Fibroblast of villous mesenchyme (primary cell): ENCODE measurements around the gene ZNF780B. TPM values are rescaled to one million over a fixed set of nuclear protein-coding genes. Genes with fewer than 3 reads are reported as not detected.

Source experiments
- DNase-seq: peaks from one replicate; pipeline ENCODE4 v3.0.0-alpha.2; 2010; ENCODE audit warnings: low read depth
- H3K4me3 ChIP-seq: 2 replicates; pipeline ENCODE4 v1.5.1; 2011; ENCODE audit warnings: low read depth, mild to moderate bottlenecking, low read length
- total RNA-seq: library from RNA; depleted of rRNA; stranded (reverse); fragments of >200 nt; gene quantifications from 2 replicates; pipeline ENCODE4 v1.2.3, GENCODE V29; 2012
- TF ChIP-seq, protein P1 (sequence below): IDR thresholded peaks from 2 replicates; pipeline ENCODE4 v1.5.1; 2012; ENCODE audit warnings: low read depth, mild to moderate bottlenecking, low read length; ENCODE audit not compliant: insufficient read depth

Gene ZNF780B
- total RNA-seq, 1 donor, result 13.4 TPM

DNA sequence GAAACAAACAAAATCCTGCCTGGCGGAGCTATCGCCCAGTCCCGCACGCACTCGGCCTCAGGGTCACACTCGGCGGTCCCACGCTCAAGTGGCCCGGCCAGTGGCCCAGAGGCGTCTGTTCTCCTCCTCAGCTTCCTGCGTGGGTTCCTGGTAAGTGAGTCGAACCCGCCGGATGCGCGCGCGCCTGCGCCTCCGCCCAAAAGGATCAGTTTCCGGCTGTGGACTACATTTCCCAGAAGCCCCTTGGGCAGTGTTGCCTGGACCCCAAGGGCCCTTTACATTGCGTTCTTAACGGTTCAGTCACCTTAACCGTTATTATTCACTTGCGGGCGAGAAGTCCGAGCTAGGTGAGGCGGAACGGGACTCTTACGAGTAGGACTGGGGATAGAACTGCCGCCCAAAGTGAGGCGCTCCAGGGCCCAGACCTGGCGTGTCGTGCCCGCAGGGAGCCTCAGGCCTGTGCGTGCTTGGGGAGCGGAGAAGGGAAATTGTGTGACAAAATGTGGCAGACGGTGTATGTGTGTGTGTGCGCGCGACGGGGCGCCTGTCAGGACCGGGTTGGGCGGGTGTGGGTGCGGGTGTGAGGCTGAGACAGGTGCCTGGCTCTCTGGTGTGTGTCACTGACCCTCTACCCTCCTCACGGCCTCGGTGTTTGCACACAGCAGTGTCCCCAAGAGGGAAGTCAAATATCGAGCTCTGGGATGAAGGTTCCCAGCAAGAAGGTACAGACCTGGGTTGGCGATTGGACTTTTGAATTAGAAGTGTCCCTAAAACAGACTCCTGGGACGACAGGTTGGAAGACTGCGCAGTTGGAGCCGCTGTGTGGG, 59.0 kb downstream of the ZNF780B start, which contains the start of gene ZNF546:
ZNF546 (plus strand) TSS at position 250 of the 827 bp plus-strand sequence. CDS start 1,267 bp downstream, outside the sequence.
- H3K4me3 ChIP-seq, result peak within 1 kb of the TSS; percentile 80
- peak; percentile 89 for DNase-seq
- TF ChIP-seq, protein P1, sequence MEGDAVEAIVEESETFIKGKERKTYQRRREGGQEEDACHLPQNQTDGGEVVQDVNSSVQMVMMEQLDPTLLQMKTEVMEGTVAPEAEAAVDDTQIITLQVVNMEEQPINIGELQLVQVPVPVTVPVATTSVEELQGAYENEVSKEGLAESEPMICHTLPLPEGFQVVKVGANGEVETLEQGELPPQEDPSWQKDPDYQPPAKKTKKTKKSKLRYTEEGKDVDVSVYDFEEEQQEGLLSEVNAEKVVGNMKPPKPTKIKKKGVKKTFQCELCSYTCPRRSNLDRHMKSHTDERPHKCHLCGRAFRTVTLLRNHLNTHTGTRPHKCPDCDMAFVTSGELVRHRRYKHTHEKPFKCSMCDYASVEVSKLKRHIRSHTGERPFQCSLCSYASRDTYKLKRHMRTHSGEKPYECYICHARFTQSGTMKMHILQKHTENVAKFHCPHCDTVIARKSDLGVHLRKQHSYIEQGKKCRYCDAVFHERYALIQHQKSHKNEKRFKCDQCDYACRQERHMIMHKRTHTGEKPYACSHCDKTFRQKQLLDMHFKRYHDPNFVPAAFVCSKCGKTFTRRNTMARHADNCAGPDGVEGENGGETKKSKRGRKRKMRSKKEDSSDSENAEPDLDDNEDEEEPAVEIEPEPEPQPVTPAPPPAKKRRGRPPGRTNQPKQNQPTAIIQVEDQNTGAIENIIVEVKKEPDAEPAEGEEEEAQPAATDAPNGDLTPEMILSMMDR, result no peak

GRCh38 chr19:39996218-39996810, 59.7 kb downstream of the ZNF780B start:
- H3K4me3 ChIP-seq, result peak overlapping the region; percentile 80
- peak; percentile 57 for DNase-seq
- TF ChIP-seq, protein P1, result no peak

- peak overlapping the region; percentile 80 for H3K4me3 ChIP-seq
- no peak for DNase-seq
- TF ChIP-seq, protein P1, result no peak
These were observed 60.2 kb downstream of the ZNF780B start for GRCh38 chr19:39995794-39996193.

DNA sequence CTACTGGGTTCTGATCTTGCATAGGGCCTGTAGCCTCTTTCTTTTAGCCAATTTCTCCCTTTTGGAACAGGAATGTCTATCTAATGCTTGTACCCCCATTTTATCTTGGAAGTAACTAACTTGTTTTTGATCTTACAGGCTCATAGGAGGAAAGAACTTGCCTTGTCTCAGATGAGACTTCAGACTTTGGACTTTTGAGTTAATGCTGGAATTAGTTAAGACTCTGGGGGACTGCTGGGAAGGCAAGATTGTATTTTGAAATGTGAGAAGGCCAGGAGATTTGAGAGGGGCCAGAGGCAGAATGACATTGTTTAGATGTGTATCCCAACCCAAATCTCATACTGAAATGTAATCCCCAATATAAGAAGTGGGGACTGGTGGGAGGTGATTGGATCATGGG, 61.7 kb downstream of the ZNF780B start:
- TF ChIP-seq, protein P1, result no peak
- H3K4me3 ChIP-seq, result no peak overlapping the region
- DNase-seq, result no peak

DNA sequence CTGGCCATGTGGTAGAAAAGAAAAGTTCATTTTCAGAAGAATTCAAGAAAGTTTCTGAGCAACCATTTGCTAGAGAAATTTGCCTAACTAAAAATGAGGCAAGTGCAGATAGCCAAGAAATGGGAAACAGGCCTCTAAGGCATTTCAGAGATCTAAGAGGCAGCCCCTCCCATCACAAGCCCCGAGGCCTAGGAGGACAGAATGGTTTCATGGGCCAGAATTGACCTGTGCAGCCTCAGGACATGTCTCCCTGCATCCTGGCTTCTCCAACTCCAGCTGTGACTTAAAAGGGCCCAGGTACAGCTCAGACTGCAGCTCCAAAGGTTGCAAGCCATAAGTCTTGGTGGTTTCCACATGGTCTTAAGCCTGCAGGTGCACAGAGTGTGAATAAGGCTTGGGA, 62.4 kb downstream of the ZNF780B start:
- H3K4me3 ChIP-seq, result no peak overlapping the region
- TF ChIP-seq, protein P1, result no peak
- no peak for DNase-seq

GRCh38 chr19:39987596-39987995, 68.4 kb downstream of the ZNF780B start:
- TF ChIP-seq, protein P1, result no peak
- no peak for DNase-seq
- H3K4me3 ChIP-seq, result no peak overlapping the region

DNA sequence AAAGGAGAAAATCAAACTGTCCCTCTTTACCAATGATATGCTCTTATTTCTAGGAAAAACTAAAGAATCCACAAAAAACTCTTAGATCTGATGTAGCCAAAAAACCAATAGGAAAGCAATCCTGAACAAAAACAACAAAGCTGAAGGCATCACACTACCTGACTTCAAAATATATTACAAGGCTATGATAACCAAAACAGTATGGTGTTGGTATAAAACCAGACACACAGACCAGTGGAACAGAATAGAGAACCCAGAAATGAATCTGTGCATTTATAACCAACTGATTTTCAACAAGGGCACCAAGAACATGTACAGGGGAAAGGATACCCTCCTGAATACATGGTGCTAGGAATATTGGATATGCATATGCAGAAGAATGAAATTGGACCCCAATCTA, 68.9 kb downstream of the ZNF780B start:
- H3K4me3 ChIP-seq, result no peak overlapping the region
- no peak for DNase-seq
- TF ChIP-seq, protein P1, result no peak
